Fibroblast of gingiva (primary cell): Measurements from ENCODE around the gene RFX8.

ENCODE experiments used
- DNase-seq: peaks from one replicate; pipeline ENCODE4 v3.0.0-alpha.2; 2011; ENCODE audit warnings: low read depth

RFX8 gene

DNA sequence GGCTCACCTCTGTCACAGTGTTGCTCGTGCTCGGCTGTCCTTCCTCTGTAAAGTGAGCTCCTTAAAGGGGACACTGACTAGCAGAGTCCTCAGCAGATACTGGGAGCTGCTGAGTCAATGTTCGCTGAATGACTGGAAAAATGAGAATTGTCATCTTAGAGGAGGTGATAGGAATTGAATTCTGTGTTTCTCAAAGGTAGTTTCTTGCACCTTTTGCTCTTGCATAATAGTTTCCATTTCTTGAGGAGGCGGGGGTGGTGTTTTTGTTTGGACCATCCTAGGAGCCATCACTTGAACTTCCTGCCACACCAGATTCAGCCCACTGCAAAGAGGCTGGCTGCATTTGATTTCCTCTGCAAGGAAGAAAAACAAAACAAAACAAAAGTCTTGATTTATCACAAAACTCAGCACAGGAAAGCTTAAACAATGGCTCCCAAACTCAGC lies 11.4 kb upstream of the RFX8 start:
- DNase-seq: no peak

DNA sequence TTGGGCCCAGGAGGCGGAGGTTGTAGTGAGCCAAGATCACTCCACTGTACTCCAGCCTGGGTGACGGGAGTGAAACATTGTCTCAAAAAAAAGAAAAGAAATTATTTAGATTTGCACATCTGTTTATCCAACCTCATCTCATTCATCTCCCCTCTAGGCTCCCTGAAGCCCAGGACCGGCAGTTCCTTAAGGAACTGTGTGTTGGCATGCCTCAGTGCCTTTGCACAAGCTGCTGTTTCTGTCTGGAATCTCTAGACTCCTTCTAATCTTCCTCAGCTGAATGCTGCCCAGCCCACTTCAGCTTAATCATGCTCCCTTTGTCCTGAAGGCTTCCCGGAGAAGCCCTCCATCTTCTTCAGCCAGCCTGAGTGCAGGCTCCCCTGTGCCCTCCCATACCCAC lies 10.9 kb upstream of the RFX8 start:
- DNase-seq: no peak

DNA sequence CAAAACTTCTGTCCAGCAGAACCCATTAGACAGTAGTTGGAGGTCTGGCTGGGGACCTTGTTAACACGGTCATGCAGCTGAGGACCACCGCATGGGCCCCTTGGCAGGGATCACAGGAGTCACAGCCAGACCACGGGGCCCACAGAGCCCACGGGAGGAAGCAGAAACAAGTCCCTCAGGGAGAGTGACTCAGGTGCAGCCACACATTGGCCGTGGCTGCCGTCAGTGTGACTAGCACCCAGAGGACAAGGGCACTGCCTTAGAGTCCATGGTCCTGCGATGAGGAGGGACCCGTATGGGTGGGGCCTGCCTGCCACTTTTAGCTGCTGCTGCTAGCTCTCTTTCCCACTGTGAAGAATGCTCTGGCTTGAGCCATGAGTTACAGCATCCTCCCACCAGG lies 5.9 kb upstream of the RFX8 start:
- DNase-seq: no peak

DNA sequence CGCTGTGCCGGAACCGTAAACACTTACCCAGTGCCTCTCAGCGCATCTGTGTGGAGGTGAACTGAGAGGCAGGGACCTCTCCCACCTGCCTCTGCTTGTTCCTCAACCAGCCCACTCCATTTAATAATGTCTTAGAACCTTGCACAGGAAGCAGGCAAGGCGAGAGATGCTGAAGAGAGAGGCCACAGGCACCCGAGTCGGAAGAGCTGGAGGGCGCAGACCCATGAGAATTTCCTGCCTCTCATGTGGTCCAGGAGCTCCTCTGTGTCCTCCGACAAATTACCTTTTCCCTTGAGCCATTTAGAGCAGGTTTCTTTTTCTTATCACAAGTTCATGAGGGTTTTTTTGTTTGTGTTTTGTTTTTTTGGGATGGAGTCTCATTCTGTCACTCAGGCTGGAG lies 4.9 kb upstream of the RFX8 start:
- DNase-seq: no peak

DNA sequence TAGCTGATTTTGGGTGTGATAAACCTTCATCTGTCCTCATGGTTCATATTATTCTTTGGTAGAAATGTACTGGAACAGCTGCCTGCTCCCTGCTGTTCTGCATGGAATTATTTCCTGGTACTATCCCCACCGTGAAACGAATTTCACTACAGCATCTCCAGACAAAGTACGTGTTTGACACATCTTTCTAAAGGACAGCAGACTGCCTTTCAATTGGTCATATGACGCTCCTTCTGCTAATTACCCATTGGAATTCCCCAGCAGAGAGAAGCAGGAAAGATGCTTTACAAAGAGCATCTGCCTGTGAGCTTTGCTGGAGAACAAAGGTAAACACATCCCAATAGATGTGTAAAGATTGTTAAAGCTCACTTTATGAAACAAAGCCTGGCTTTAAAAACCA lies 4.4 kb upstream of the RFX8 start:
- no peak for DNase-seq

DNA sequence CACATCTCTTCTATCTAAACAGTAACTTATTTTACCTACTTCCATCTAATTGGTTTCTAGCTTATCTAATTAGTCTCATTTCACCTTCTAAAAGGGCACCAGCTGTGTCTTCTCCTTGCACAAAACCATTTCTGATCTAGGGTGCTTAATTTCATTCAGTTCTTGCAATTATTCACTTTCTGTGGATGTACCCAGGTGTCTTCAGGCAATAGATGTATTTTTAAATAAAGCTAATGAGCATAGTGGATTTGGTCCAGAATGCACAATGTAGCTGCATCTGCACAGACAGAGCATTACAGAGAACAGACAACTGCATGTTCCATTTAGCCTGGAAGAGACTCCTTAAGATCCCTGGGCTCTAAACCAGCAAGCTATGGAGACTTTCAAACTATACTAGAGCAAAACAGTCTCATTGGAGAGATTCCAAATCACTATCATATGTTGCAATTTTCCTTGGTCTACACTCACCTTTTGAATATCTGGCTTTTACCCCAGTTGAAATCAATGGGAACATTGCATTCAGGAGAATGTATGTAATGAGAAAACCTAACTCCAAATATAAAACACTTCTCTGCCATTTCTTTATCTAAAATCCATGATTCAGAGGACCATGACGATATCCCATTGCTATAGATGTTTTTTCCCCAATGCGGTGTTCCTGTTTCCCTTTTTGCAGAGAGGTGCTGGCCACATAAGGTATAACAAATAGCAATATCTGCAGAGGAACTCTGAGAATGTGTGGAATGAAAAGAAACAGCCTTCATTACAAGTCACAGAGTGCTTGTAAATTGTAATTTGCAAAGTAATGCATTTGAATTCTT lies 3.5 kb upstream of the RFX8 start:
- DNase-seq: no peak

DNA sequence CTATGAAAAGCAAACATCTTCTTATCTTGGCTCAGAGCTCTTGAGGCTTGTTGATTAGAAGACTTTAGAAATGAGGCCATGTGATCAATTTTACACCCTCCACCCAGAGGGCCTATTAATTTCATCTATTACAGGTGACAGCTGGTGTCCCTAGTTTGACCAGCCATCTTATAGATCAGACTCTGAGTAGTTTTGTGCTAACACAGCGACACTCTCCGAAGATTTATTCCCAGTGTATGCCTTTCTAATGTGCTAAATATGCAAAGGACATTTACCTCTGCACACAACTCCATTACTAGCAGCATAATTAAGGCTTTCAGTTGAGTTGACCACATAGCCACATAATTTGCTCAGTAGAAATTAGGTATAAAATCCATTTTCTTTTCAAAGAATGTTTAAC lies 2.6 kb upstream of the RFX8 start:
- no peak for DNase-seq

DNA sequence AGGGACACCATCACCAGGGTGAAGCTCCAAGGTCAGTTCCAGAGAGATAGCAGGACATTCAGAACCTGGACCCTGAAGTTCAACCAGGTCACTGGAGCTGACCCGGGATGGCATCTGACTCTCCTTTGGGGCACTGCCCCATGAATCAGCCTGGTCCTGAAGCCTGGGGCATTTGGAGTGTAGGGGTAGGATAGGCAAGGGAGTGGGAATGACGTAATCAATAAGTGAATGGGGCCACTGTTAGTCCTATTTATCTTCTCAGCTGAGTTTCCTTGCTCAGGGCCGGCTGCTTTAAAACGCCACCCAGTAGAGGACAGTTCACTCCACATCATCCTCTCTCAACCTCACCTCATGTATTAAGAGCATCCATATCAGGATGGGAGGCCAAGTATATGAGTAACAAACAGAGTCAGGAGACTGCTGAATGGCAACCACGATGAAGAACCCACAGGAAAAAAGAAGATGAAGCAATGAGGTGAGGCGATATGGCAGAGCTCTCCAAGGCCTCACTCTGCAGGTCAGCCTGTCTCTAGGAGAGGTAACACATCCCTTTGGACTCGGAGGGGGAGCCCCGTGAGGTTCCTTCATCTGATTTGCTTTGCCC lies 1.8 kb upstream of the RFX8 start:
- DNase-seq: no peak

DNA sequence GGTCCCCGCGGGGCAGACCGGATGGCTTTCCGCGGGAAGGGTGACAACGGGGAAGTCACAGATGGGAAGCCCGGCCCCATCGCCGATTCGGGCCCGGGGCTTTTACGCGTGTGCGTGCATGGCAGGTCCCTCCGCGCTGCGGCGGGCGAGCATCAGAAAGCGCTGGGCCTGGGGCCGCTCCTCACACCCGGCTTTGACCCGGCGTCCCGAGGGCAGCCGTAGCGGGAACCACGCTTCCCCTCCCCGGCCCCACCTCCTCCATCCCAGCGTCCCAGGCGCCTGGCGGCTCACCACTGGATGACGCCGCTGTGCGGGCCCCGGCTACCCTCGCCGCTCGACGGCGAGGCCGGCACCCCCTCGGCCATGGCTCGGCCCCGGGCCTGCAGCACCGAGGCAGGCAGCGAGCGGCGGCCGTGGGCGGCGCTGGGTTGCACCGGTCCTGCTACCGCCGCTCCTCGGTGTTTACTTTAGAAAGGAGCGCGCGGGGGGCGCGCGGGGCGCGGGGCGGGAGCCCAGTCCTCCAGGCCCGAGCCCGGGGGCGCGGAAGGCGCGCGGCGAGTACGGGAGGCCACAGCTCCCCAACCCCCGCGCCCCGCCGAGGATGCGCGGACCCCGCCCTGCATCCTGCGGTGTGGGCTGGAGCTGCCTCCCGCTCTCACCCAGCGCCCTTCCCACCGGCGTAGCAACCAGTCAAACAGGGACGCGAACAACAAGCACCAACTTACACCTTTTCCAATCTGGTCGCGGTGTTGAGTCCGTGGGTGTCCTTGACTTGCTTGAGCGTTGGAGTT lies 806 bp downstream of the RFX8 start:
- DNase-seq: peak; percentile 42

DNA sequence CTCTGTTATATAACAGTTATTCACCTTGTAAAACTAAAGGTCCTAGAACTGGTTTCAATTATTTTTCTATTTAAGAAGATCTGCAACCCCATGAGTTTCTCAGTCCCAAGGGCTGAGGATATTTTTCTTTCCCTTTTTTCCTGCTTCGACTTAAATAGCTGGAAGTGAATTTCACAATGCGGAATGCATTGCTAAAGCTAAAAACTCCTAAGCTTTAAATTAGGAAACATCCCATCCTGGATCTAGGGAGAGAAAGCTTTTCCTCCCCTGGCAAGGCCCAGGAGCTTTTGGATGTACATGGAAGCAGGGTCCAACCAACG lies 1.4 kb downstream of the RFX8 start:
- DNase-seq: peak; percentile 69

DNA sequence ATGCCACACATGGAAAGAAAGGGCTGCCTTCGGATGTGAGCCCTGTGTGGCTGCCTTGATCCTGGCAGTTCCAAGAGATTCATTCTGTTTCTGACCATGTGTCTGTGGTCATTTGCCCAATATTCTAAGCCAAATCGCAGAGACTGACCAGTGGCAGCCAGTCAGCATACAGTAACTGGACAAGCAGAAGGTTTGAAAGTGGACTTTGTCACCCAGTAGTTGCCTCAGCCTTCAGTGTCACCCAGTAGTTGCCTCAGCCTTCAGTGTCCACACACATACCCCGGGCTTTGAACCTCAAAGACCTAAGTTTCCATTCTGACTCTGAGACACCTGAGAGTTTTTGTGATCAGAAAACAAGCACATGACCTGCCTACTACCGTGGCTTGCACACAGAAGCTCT lies 5.0 kb downstream of the RFX8 start:
- no peak for DNase-seq

DNA sequence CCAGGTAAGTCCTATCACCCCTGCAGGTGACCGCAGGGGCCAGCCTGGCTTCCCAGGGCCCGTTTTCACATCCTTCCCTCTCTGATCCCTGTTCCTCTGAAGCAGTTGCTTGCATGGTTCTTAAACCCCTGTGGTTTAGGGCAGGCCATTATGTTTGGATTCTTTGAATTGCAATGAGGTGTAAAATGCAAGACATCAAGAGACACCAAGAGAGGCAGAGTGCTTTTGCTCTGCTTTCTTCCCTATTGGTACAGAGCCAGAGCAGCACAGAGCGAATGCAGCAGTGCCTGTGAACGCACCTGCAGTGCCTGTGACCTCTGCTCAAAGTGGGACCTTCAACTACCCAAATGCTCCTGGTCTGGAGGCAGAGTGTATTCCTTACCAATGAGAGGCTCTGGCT lies 7.6 kb downstream of the RFX8 start:
- no peak for DNase-seq

DNA sequence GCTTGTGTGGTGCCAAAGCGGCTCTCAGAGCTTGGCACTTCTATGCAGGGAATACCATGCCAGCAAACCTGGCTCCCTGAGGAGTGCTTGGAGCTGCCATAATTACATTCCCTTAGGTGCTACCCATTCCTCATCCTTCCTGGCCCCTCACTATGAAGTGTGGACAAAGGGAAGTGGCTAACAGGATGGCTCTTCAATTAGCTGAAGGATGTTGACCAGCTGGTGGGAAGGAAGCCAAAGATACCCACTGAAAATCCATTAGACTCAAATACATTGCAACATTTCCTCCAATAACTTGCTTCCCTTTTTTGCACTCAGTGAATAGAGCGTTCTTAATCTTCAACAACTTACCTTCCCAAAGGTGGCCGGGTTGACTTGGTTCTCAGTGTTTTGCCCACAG lies 8.5 kb downstream of the RFX8 start:
- DNase-seq: no peak

DNA sequence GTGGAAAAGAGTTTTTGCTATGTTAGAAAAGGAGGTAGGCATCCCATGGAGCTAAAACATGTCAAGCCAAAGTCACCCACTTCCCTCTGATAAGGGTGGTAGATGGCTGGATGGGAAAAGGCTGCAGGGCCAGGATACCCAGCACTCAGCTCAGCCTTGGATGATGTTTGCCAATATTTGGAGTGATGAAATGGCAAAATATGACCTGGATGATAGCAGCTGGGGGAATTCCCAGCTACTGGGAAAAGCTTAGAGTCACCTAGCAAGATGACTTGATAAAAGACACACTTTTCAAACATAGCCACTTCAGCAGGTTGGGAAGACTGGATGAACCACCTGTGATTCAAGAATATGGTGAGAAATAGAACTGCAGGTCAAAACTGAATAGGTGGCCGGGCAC lies 10.1 kb downstream of the RFX8 start:
- DNase-seq: peak; percentile 44

DNA sequence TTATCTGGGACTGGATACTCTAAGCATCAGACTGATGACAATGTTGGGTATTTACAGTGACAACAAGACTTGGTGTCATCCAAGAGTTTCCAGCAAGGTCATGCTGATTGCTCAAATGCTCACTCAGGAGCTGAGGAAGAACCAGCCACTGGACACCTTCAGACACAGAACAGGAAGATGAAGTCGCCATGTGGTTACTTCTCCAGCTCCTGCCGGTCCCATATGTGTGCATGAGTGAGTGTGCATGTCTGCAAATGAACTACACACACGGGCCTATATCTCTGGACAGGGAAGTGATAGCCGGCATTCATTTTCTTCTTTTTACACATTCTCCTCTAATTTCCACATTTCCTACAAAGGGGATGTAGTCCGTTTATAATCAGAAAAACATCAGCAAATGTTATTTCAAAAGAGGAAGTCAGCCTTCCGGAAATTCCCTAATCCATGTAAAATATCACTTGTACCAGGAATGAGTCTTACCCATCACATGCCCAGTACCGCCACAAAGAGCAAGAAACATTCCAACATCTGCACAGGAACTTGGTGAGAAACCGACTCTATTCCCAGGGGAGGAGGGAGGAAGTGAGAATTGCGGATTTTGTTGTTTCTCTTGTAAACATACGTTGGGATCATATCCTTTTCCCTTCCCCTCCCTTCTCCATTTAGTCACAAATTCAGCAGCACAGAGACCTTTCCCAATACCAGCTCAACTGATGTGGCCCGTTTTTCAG lies 10.8 kb downstream of the RFX8 start:
- DNase-seq: peak; percentile 99

DNA sequence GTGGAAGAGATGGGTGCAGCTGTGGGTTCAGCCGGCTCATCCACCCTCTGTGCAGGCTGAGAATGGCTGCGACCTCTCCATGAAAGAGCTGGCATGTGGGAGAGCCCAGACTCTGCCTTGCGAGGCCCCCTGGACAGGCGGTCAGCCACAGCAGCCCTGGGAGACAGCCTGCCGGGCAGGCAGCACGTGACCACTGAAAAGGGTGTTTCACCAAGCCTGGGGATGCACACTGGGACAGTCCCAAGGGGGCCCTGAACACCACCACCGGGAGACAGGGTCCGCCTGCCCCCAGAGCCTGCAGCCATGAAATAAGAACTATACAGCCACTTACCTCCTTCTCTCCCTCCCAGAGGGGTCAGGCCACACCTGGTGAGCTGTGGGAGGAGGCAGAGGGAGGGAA lies 11.5 kb downstream of the RFX8 start:
- no peak for DNase-seq

DNA sequence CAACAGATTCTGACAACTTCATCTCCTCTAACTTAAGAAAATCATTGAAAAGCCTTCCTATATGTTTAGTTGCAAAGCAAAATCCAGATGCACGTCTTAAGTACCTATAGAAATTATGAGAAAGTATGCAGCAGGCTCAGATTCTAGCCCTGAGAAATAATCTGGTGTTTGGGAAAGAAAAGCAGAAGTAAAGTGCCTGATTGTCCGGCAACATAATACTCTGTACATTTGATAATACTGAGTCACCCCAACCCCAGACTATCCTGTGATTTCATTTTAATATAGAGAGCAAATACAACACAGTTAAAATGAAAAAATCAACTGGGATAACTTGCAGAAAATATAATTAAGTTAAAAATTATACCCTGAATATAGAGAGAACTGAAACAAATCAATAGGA lies 13.5 kb downstream of the RFX8 start:
- DNase-seq: no peak

DNA sequence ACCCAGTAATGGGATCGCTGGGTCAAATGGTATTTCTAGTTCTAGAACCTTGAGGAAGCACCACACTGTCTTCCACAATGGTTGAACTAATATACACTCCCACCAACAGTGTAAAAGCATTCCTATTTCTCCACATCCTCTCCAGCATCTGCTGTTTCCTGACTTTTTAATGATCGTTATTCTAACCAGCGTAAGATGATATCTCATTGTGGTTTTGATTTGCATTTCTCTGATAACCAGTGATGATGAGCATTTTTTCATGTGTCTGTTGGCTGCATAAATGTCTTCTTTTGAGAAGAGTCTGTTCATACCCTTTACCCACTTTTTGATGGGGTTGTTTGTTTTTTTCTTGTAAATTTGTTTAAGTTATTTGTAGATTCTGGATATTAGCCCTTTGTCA lies 20.5 kb downstream of the RFX8 start:
- peak; percentile 15 for DNase-seq

DNA sequence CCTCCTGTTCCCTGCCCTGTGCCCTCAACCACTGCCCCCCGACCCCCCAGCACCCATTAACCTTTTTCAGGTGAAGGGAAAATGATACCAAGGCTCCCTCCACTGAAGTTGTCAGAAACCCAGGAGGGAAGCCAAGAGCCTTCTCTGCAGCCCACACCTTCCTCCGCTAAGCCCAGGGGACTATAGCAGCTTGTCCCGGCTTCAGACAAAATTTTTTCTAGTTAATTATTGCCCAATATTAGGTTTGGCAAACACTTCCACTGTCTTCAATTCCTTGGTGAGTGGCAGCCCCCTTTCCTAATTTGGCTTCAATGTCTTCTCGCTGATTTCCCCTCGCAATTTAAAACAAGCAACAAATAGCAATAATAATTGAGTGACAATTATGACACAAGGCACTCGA lies 23.9 kb downstream of the RFX8 start:
- DNase-seq: no peak

DNA sequence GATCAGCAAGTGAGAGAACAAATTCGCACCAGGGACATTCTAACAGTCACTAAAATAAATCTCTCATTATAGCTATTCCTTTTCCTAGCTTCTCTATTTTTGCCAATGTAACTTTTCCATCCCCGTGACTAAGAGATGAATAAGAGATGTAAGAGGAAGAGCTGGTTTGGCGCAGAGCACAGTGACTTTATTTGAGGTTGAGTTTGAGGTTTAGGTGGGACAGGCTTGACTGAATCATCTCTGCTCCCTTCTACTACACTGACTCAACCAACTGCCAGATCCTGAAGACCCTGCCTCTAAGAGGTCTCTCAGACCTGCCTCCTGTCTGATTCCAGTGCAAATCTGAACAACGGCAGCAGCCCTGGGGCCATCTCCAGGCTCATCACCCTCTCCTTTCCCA lies 28.0 kb downstream of the RFX8 start:
- peak; percentile 39 for DNase-seq

DNA sequence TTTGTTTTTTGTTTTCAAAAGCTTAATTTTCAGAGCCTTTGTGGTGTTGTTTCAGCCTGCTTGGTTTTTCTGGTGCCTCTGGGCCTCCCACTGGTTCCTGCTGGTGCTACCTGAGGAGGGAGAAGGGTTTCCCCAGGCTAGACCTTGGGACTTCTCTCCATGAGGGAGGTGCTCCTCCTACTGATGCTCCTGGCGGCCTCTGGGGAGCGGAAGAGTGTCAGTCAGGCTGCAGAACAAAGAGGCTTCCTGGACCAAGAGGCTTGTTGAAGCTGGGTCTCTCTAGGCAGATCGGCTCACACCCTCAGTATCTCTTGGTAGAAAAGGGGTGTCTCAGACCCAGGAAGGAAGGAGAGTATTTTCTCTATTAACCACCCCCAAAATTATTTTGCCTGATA lies 32.2 kb downstream of the RFX8 start:
- DNase-seq: no peak

DNA sequence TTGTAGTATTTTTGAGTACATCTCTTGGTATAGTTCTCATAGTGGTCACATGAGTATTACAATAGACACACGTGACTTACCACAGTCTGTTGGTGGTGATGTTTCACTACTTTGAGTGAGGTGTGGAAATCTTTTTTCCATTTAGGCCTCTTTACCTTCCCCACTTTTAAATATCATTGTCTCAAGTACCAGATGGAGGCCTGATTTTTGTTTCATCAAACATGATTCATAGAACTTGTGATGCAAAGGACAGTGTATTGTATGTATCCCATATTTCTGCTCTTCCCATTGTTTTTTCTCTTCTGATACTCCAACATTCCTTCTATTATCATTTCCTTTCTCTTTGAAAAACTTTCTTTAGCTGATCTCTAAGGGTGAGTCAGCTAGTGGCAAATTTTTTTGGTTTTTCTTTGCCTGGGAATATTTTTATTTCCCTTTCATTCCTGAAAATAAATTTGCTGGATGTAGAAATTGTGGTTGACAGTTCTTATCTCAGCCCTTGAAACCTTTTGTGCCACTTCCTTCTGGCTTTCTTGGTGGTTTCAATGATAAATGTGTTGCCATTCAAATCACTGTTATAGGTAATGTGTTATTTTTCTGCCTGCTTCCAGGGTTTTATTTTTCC lies 32.8 kb downstream of the RFX8 start:
- no peak for DNase-seq
